Measurements from ENCODE around the gene PRPF8.

DNA sequence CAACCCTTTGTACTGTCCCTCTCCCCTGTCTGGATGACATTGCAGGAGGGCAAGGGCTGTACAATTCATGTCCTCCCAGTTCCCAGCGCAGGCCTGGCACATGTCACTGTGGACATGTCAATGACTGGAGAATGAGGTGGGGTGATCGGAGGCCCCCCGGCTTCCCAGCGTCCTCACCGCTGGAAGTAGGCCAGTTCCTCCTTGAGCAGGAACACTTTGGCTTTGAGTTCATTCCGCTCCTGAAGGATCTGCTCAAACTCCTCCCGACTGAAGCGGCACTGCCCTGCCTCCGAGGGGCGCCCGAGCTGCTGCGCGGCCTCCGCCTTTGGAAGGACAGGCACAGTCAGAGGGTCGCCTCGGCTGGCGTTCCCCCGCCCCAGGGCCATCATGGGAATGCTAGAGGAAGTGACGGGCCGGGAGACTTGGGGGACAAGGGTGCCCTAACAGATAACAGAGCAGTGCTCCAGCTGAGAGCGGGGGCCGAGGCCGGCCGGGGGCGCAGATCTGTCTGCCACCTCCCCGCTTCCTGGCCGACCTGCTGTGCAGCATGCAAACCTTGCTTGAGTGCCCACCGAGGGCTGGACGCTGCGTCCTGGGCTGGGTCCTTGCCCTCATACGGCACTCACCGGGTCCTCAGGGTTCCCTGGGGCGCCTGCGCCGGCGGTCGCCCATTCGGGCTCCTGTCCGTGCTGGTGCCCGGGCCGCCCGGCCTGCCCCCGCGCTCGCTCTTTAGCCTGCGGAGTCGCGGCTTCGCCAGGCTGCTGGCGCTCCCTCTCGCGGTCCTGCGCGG lies 36.3 kb downstream of the PRPF8 start:
- TF ChIP-seq CTCF (IDR thresholded peaks at IDR 0.05; ENCODE audit: low read depth, low read length, missing input control) = no peak
- no peak for TF ChIP-seq MAX (IDR thresholded peaks at IDR 0.05)
- TF ChIP-seq YY1 (IDR thresholded peaks at IDR 0.05) = no peak

All from liver (tissue), 2 donors.